ENCODE data around the gene KIF26B.

KIF26B gene

GRCh38 chr1:245609354-245610150 lies 454.8 kb downstream of the KIF26B start:
- Histone ChIP-seq H3K36me3 (ENCODE audit: insufficient read depth, insufficient read length, low read length) (no peaks in the 10 kb centered on the region), H3K9ac (ENCODE audit: insufficient read length, low read depth) (no peak overlapping the region), H3K4me3 (ENCODE audit: insufficient read length, low read depth) (no peak overlapping the region), H3K4me1 (ENCODE audit: insufficient read depth, insufficient read length) (peaks cover 10% of the 10 kb centered on the region), H3K27me3 (ENCODE audit: insufficient read depth, insufficient read length) (no peaks in the 10 kb centered on the region), H3K9me3 (ENCODE audit: insufficient read depth, low read length) (no peaks in the 10 kb centered on the region)
- no peak for TF ChIP-seq SUZ12 (IDR thresholded peaks at IDR 0.05; ENCODE audit: extremely low read depth, insufficient read depth, insufficient read length)
- TF ChIP-seq YY1 (IDR thresholded peaks at IDR 0.05; ENCODE audit: insufficient read depth, insufficient read length): no peak
- no peak for TF ChIP-seq ZNF274 (IDR thresholded peaks at IDR 0.05; ENCODE audit: low read depth, low read length)
- no peak for DNase-seq (ENCODE audit: low read depth, low spot score)

GRCh38 chr1:245611251-245611650 lies 456.5 kb downstream of the KIF26B start:
- no peak overlapping the region for H3K9ac ChIP-seq (ENCODE audit: insufficient read length, low read depth)
- no peaks in the 10 kb centered on the region for H3K36me3 ChIP-seq (ENCODE audit: insufficient read depth, insufficient read length, low read length)
- no peaks in the 10 kb centered on the region for H3K9me3 ChIP-seq (ENCODE audit: insufficient read depth, low read length)
- TF ChIP-seq ZNF274 (IDR thresholded peaks at IDR 0.05; ENCODE audit: low read depth, low read length) (no peak), SUZ12 (IDR thresholded peaks at IDR 0.05; ENCODE audit: extremely low read depth, insufficient read depth, insufficient read length) (no peak), YY1 (IDR thresholded peaks at IDR 0.05; ENCODE audit: insufficient read depth, insufficient read length) (no peak)
- H3K4me3 ChIP-seq (ENCODE audit: insufficient read length, low read depth): no peak overlapping the region
- H3K4me1 ChIP-seq (ENCODE audit: insufficient read depth, insufficient read length): peaks cover 2% of the 10 kb centered on the region
- no peak for DNase-seq (ENCODE audit: low read depth, low spot score)
- no peaks in the 10 kb centered on the region for H3K27me3 ChIP-seq (ENCODE audit: insufficient read depth, insufficient read length)

- Histone ChIP-seq H3K9ac (ENCODE audit: insufficient read length, low read depth) (no peak overlapping the region), H3K9me3 (ENCODE audit: insufficient read depth, low read length) (no peaks in the 10 kb centered on the region), H3K36me3 (ENCODE audit: insufficient read depth, insufficient read length, low read length) (no peaks in the 10 kb centered on the region), H3K4me1 (ENCODE audit: insufficient read depth, insufficient read length) (no peaks in the 10 kb centered on the region), H3K27me3 (ENCODE audit: insufficient read depth, insufficient read length) (no peaks in the 10 kb centered on the region), H3K4me3 (ENCODE audit: insufficient read length, low read depth) (no peak overlapping the region)
- no peak for DNase-seq (ENCODE audit: low read depth, low spot score)
- TF ChIP-seq ZNF274 (IDR thresholded peaks at IDR 0.05; ENCODE audit: low read depth, low read length) (no peak), YY1 (IDR thresholded peaks at IDR 0.05; ENCODE audit: insufficient read depth, insufficient read length) (no peak), SUZ12 (IDR thresholded peaks at IDR 0.05; ENCODE audit: extremely low read depth, insufficient read depth, insufficient read length) (no peak)
Measured at GRCh38 chr1:245614476-245614875, 459.7 kb downstream of the KIF26B start.

DNA sequence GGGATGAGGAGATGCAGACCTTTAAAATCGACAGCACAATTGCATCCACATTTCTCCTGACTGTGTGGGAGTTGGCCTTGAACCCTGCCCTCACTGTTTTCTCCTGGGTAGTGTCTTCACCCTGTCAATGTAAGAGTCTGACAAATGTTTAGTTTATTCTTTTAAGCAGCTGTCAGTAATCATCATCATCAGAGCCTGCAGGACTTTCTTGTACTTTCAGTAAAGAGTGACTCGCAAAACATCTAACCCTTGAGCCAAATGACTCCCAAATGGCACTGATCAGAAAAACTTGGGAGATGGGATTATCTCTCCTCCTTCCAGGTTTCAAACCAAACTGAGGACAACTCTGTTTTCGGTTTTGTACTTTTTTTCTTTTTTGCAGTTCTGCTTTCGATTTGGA lies 460.2 kb downstream of the KIF26B start:
- no peak for DNase-seq (ENCODE audit: low read depth, low spot score)
- Histone ChIP-seq H3K4me1 (ENCODE audit: insufficient read depth, insufficient read length) (no peaks in the 10 kb centered on the region), H3K27me3 (ENCODE audit: insufficient read depth, insufficient read length) (no peaks in the 10 kb centered on the region), H3K4me3 (ENCODE audit: insufficient read length, low read depth) (no peak overlapping the region), H3K9ac (ENCODE audit: insufficient read length, low read depth) (no peak overlapping the region), H3K9me3 (ENCODE audit: insufficient read depth, low read length) (no peaks in the 10 kb centered on the region), H3K36me3 (ENCODE audit: insufficient read depth, insufficient read length, low read length) (no peaks in the 10 kb centered on the region)
- TF ChIP-seq SUZ12 (IDR thresholded peaks at IDR 0.05; ENCODE audit: extremely low read depth, insufficient read depth, insufficient read length) (no peak), ZNF274 (IDR thresholded peaks at IDR 0.05; ENCODE audit: low read depth, low read length) (no peak), YY1 (IDR thresholded peaks at IDR 0.05; ENCODE audit: insufficient read depth, insufficient read length) (no peak)

DNA sequence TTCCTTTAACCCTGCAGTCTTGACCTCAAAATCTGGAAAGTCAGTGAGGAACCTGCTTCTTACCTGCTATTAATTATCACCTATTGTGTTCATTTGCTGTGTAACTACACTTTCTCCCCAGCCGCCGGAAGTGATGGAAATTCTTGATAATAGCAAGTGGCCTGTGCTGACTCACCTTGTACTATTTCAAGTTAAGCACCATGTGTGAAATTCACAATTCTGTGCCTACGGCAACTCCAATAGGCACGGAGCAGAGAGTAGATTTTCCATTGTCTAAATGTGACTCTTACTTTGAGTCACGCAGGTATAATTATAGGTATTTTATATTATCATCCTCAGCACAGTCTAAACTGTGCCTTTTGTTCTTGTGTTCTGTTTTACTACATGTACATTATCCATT lies 466.8 kb downstream of the KIF26B start:
- Histone ChIP-seq H3K36me3 (ENCODE audit: insufficient read depth, insufficient read length, low read length) (no peaks in the 10 kb centered on the region), H3K4me3 (ENCODE audit: insufficient read length, low read depth) (no peak overlapping the region), H3K9me3 (ENCODE audit: insufficient read depth, low read length) (no peaks in the 10 kb centered on the region), H3K27me3 (ENCODE audit: insufficient read depth, insufficient read length) (no peaks in the 10 kb centered on the region), H3K9ac (ENCODE audit: insufficient read length, low read depth) (no peak overlapping the region), H3K4me1 (ENCODE audit: insufficient read depth, insufficient read length) (peaks cover 4% of the 10 kb centered on the region)
- TF ChIP-seq YY1 (IDR thresholded peaks at IDR 0.05; ENCODE audit: insufficient read depth, insufficient read length): no peak
- TF ChIP-seq ZNF274 (IDR thresholded peaks at IDR 0.05; ENCODE audit: low read depth, low read length): no peak
- no peak for TF ChIP-seq SUZ12 (IDR thresholded peaks at IDR 0.05; ENCODE audit: extremely low read depth, insufficient read depth, insufficient read length)
- no peak for DNase-seq (ENCODE audit: low read depth, low spot score)

GRCh38 chr1:245622332-245623014 lies 467.7 kb downstream of the KIF26B start:
- Histone ChIP-seq H3K9ac (ENCODE audit: insufficient read length, low read depth) (no peak overlapping the region), H3K27me3 (ENCODE audit: insufficient read depth, insufficient read length) (no peaks in the 10 kb centered on the region), H3K4me1 (ENCODE audit: insufficient read depth, insufficient read length) (peaks cover 4% of the 10 kb centered on the region), H3K36me3 (ENCODE audit: insufficient read depth, insufficient read length, low read length) (no peaks in the 10 kb centered on the region), H3K4me3 (ENCODE audit: insufficient read length, low read depth) (no peak overlapping the region), H3K9me3 (ENCODE audit: insufficient read depth, low read length) (no peaks in the 10 kb centered on the region)
- DNase-seq (ENCODE audit: low read depth, low spot score): peak; percentile 36
- TF ChIP-seq YY1 (IDR thresholded peaks at IDR 0.05; ENCODE audit: insufficient read depth, insufficient read length): no peak
- no peak for TF ChIP-seq SUZ12 (IDR thresholded peaks at IDR 0.05; ENCODE audit: extremely low read depth, insufficient read depth, insufficient read length)

- no peaks in the 10 kb centered on the region for H3K36me3 ChIP-seq (ENCODE audit: insufficient read depth, insufficient read length, low read length)
- DNase-seq (ENCODE audit: low read depth, low spot score): no peak
- peaks cover 22% of the 10 kb centered on the region; the same call in 1 of the 2 replicates for H3K9me3 ChIP-seq (ENCODE audit: insufficient read depth, low read length)
- no peaks in the 10 kb centered on the region for H3K27me3 ChIP-seq (ENCODE audit: insufficient read depth, insufficient read length)
- H3K9ac ChIP-seq (ENCODE audit: insufficient read length, low read depth): no peak overlapping the region
- no peaks in the 10 kb centered on the region for H3K4me1 ChIP-seq (ENCODE audit: insufficient read depth, insufficient read length)
- no peak for TF ChIP-seq SUZ12 (IDR thresholded peaks at IDR 0.05; ENCODE audit: extremely low read depth, insufficient read depth, insufficient read length)
- no peak for TF ChIP-seq YY1 (IDR thresholded peaks at IDR 0.05; ENCODE audit: insufficient read depth, insufficient read length)
- H3K4me3 ChIP-seq (ENCODE audit: insufficient read length, low read depth): no peak overlapping the region
Measured at GRCh38 chr1:245641384-245641783, 486.6 kb downstream of the KIF26B start.

Measured in NT2/D1 (cell line).